IPS-15b (cell line): ENCODE data around the gene TATDN2.

Experiments used
- H3K27me3 ChIP-seq: one replicate; pipeline ENCODE4 v1.6.1; 2013; ENCODE audit warnings: low read length; ENCODE audit not compliant: control insufficient read depth, insufficient read depth
- H3K36me3 ChIP-seq: one replicate; pipeline ENCODE4 v1.6.1; 2013; ENCODE audit warnings: low read length; ENCODE audit not compliant: control insufficient read depth, insufficient read depth
- H3K4me1 ChIP-seq: one replicate; pipeline ENCODE4 v1.6.1; 2013; ENCODE audit warnings: mild to moderate bottlenecking, low read length; ENCODE audit not compliant: control insufficient read depth, insufficient read depth
- H3K4me3 ChIP-seq: one replicate; pipeline ENCODE4 v1.5.1; 2013; ENCODE audit warnings: low read depth, low read length
- H3K9ac ChIP-seq: one replicate; pipeline ENCODE4 v1.6.1; 2013; ENCODE audit warnings: low read depth, mild to moderate bottlenecking, low read length
- H3K9me3 ChIP-seq: one replicate; pipeline ENCODE4 v1.6.1; 2013; ENCODE audit warnings: mild to moderate bottlenecking, low read length; ENCODE audit not compliant: control insufficient read depth, insufficient read depth

TATDN2 gene

DNA sequence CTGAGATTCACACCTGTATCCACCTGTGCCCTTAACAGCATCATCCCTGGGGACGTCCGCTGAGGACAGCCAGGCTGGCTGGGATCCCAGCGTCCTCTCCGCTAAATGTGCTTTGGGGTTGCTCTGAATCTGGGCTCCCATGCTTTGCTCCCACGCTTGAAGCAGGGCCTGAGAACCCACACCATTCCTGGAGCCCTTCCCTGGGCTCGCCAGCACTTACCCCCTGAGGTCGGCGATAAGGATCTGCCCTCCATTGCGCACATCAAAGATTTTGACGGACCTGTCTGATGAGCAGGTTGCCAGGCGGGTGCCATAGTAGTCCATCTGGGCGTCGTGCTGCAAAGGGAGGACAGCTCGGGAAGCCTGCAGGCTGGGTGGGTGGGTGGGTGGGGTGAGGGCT is 66.8 kb downstream of the TATDN2 start:
- Histone ChIP-seq H3K27me3 (no peaks in the 10 kb centered on the region), H3K9me3 (no peaks in the 10 kb centered on the region), H3K9ac (no peak overlapping the region), H3K4me1 (peaks cover 3% of the 10 kb centered on the region), H3K36me3 (peaks cover 59% of the 10 kb centered on the region), H3K4me3 (no peak overlapping the region)

GRCh38 chr3:10315771-10316344 is 67.6 kb downstream of the TATDN2 start:
- peaks cover 59% of the 10 kb centered on the region for H3K36me3 ChIP-seq
- H3K9me3 ChIP-seq: no peaks in the 10 kb centered on the region
- H3K4me1 ChIP-seq: peaks cover 3% of the 10 kb centered on the region
- H3K27me3 ChIP-seq: no peaks in the 10 kb centered on the region
- no peak overlapping the region for H3K4me3 ChIP-seq
- no peak overlapping the region for H3K9ac ChIP-seq

DNA sequence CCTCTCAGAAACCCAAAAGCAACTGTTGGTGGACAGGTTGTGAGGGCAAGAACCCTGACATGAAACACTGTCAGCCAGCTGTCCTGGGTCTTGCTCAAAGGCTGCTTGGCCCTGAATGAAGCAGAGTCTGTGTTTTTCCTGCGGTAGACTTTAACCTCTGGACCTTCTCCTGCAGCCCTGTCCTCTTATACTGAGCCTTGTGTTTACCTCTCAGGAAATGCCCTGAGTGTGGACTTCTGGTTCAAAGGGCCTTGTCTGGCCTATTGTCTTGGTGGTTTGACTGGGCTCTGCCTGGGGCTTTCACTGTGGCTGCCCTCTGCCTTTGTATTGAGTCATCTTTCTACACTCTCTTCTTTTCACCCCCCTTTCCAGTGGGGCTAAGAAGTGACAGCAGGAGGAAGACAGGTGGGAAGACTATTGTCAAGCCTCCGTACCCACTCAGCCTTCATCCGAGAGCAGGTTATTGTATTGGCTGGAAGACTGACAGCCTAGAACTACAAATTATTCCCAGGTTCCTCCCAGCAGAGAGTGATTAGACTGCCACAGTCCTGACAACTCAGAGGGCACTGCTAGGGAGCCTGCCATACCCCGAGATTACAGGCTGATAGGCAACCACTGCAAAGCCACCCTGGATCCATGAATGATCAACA is 69.2 kb downstream of the TATDN2 start:
- H3K4me3 ChIP-seq: no peak overlapping the region
- no peaks in the 10 kb centered on the region for H3K27me3 ChIP-seq
- peaks cover 3% of the 10 kb centered on the region for H3K4me1 ChIP-seq
- H3K9ac ChIP-seq: no peak overlapping the region
- H3K36me3 ChIP-seq: peaks cover 43% of the 10 kb centered on the region
- H3K9me3 ChIP-seq: no peaks in the 10 kb centered on the region

DNA sequence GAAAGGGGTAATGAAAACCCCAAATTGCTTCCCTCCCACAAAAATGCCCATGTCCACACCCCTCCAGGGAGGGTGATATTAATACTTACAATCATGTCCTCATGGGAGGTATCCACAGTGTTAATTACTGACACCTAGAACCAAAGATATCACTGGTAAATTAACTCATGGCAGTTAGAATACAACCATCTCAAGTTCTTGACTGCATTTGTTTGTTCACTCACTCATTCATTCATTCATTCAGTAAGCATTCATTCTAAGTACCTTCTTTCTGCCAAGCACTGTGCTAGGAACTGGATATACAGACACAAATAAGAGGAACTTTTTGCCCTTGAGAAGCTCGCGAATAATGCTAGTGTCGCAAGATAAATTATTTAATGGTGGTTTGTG is 69.7 kb downstream of the TATDN2 start:
- Histone ChIP-seq H3K27me3 (no peaks in the 10 kb centered on the region), H3K9me3 (no peaks in the 10 kb centered on the region), H3K4me1 (peaks cover 3% of the 10 kb centered on the region), H3K9ac (no peak overlapping the region), H3K36me3 (peaks cover 38% of the 10 kb centered on the region), H3K4me3 (no peak overlapping the region)

GRCh38 chr3:10319251-10319650 is 71.0 kb downstream of the TATDN2 start:
- Histone ChIP-seq H3K4me3 (peak overlapping the region; percentile 22), H3K36me3 (peaks cover 38% of the 10 kb centered on the region), H3K4me1 (peaks cover 3% of the 10 kb centered on the region)

DNA sequence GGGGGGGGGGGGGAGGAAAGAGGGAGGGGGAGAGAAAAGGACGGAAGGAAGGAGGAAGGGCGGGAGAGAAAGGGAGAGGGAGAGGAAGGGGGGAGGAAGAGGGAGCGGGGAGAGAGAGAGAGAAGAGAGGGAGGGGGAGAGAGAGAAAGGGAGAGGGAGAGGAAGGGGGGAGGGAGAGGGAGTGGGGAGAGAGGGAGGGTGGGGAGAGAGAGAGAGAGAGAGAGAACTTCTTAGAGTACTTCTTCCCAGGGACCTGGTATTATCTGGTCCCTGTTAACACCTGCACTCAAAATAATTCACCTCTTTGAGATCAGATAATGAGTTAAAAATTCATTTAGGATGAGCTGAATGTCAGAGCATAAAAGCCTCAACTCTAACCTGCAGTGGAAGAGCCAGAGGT is 71.5 kb downstream of the TATDN2 start:
- peak overlapping the region; percentile 100 for H3K4me3 ChIP-seq

More at GRCh38 chr3:10319251-10319650, 71.0 kb downstream of the TATDN2 start:
- H3K27me3 ChIP-seq: no peaks in the 10 kb centered on the region
- H3K9ac ChIP-seq: no peak overlapping the region
- H3K9me3 ChIP-seq: no peaks in the 10 kb centered on the region

GRCh38 chr3:10320320-10320677 is 72.0 kb downstream of the TATDN2 start:
- H3K27me3 ChIP-seq: no peaks in the 10 kb centered on the region
- peak overlapping the region; percentile 100 for H3K4me3 ChIP-seq
- peak overlapping the region; percentile 100 for H3K9ac ChIP-seq
- peaks cover 31% of the 10 kb centered on the region for H3K36me3 ChIP-seq
- peaks cover 3% of the 10 kb centered on the region for H3K4me1 ChIP-seq
- no peaks in the 10 kb centered on the region for H3K9me3 ChIP-seq

More for the DNA sequence above, 71.5 kb downstream of the TATDN2 start:
- H3K9ac ChIP-seq: peak overlapping the region; percentile 100
- H3K4me1 ChIP-seq: peaks cover 3% of the 10 kb centered on the region
- H3K9me3 ChIP-seq: no peaks in the 10 kb centered on the region
- peaks cover 36% of the 10 kb centered on the region for H3K36me3 ChIP-seq
- H3K27me3 ChIP-seq: no peaks in the 10 kb centered on the region

- Histone ChIP-seq H3K4me3 (no peak overlapping the region), H3K27me3 (no peaks in the 10 kb centered on the region), H3K36me3 (peaks cover 19% of the 10 kb centered on the region), H3K9ac (no peak overlapping the region), H3K9me3 (no peaks in the 10 kb centered on the region), H3K4me1 (peaks cover 3% of the 10 kb centered on the region)
These were observed 73.5 kb downstream of the TATDN2 start for GRCh38 chr3:10321630-10322351.

DNA sequence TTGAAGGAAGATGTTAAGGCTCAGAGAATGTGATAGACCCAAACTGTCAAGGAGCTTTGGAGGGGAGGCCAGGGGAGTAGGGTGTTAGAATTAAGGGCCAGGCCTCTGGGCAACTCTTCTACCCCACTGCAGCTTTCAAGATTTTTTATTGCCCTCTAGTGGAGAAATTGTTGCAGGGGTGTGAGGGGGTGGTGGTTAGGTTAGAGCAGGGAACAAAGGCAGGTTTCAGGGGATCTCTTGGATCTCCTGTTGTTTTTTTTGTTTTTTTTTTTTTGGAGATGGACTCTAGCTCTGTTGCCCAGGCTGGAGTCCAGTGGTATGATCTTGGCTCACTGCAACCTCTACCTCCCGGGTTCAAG is 74.1 kb downstream of the TATDN2 start:
- Histone ChIP-seq H3K27me3 (no peaks in the 10 kb centered on the region), H3K9ac (no peak overlapping the region), H3K4me3 (no peak overlapping the region), H3K36me3 (peaks cover 16% of the 10 kb centered on the region), H3K4me1 (peaks cover 3% of the 10 kb centered on the region), H3K9me3 (no peaks in the 10 kb centered on the region)

DNA sequence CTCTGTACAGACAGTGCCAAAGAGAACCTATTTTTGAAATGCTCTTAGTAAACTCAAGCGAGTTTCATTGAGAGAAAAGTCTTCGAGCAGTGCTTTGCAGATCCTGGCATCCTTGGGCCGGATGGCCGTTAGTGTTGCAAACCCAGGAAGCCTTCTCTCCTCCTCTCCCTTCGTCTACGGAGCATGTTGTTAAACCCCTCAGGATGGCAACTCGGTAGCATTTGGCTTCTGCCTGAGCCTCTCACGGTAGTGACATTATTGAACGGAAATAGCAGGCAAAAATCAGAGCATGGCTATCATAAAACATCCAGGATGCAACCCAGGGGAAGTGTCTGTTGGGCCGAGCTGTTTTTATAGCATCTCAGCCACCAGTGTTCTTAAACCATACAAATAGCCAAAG is 79.3 kb downstream of the TATDN2 start:
- Histone ChIP-seq H3K9ac (no peak overlapping the region), H3K27me3 (no peaks in the 10 kb centered on the region), H3K4me1 (no peaks in the 10 kb centered on the region), H3K9me3 (no peaks in the 10 kb centered on the region), H3K4me3 (no peak overlapping the region), H3K36me3 (no peaks in the 10 kb centered on the region)

GRCh38 chr3:10328460-10329071 is 80.3 kb downstream of the TATDN2 start:
- Histone ChIP-seq H3K4me3 (no peak overlapping the region), H3K9ac (no peak overlapping the region), H3K9me3 (no peaks in the 10 kb centered on the region), H3K27me3 (no peaks in the 10 kb centered on the region), H3K4me1 (no peaks in the 10 kb centered on the region), H3K36me3 (no peaks in the 10 kb centered on the region)
